IMR-90 (cell line): ENCODE data around the gene IL4. TPM values are rescaled to one million over a fixed set of nuclear protein-coding genes. Genes with fewer than 3 reads are reported as not detected.

Source experiments
- ATAC-seq: fragments of 200-7000 bp; cut with Tn5 transposase; 2 replicates; pipeline ENCODE4 v1.9.1; 2020; ENCODE audit warnings: low read depth, mild to moderate bottlenecking, moderate library complexity
- BruUV-seq: library from RNA; stranded (reverse); fragments of 400-500 nt; replicated peaks from 2 replicates; lab custom pipeline; 2021; lab: Mats Ljungman, UMichigan
- CTCF ChIA-PET: fragments of 300-600 bp; formaldehyde crosslinking; extraction: SDS; loops from one replicate; lab custom pipeline; 2021; ENCODE audit warnings: antibody characterized with exemption; lab: Yijun Ruan, JAX
- POLR2A ChIA-PET: fragments of 300-600 bp; sonication (Branson Sonifier 250); formaldehyde crosslinking; loops from one replicate; lab custom pipeline; 2022; ENCODE audit warnings: antibody characterized with exemption; ENCODE audit not compliant: unreplicated experiment; lab: Charles Lee
- DNase-seq: peaks from one replicate; pipeline ENCODE4 v3.0.0; 2013
- H2AFZ ChIP-seq: replicated peaks from 2 replicates; pipeline ENCODE3; 2013; ENCODE audit warnings: low read length, mild to moderate bottlenecking; ENCODE audit not compliant: poor library complexity
- H2AK5ac ChIP-seq: 2 replicates; pipeline ENCODE4 v1.6.1; 2013; ENCODE audit warnings: low read depth, low read length, inconsistent platforms
- H2AK9ac ChIP-seq: replicated peaks from 2 replicates; pipeline ENCODE3; 2013; ENCODE audit warnings: mild to moderate bottlenecking, low read depth, low read length, moderate library complexity; ENCODE audit not compliant: poor library complexity
- H2BK120ac ChIP-seq: 2 replicates; pipeline ENCODE4 v1.6.1; 2013; ENCODE audit warnings: low read depth, low read length, inconsistent platforms
- H2BK15ac ChIP-seq: 3 replicates; pipeline ENCODE4 v1.6.1; 2013; ENCODE audit warnings: low read depth, low read length, inconsistent platforms
- H2BK20ac ChIP-seq: 2 replicates; pipeline ENCODE4 v1.6.1; 2013; ENCODE audit warnings: low read depth, mild to moderate bottlenecking, inconsistent platforms, low read length, moderate library complexity
- H2BK5ac ChIP-seq: 2 replicates; pipeline ENCODE4 v1.6.1; 2013; ENCODE audit warnings: mild to moderate bottlenecking, low read depth, low read length, inconsistent platforms; ENCODE audit not compliant: poor library complexity, severe bottlenecking
- H3K14ac ChIP-seq: replicated peaks from 2 replicates; pipeline ENCODE4 v1.6.1; 2013; ENCODE audit warnings: low read depth, low read length, inconsistent platforms
- H3K18ac ChIP-seq: 2 replicates; pipeline ENCODE4 v1.6.1; 2013; ENCODE audit warnings: low read depth, low read length, control low read depth
- H3K23ac ChIP-seq: 2 replicates; pipeline ENCODE4 v1.6.1; 2013; ENCODE audit warnings: low read depth, low read length, inconsistent platforms
- H3K27ac ChIP-seq: 2 replicates; pipeline ENCODE4 v1.5.1; 2013; ENCODE audit warnings: mild to moderate bottlenecking, control low read depth, low read length; ENCODE audit not compliant: insufficient read depth
- H3K27me3 ChIP-seq: 2 replicates; pipeline ENCODE4 v1.6.1; 2013; ENCODE audit warnings: low read length; ENCODE audit not compliant: control insufficient read depth, insufficient read depth
- H3K36me3 ChIP-seq: 2 replicates; pipeline ENCODE4 v1.6.1; 2013; ENCODE audit warnings: low read length, mixed read lengths; ENCODE audit not compliant: control insufficient read depth, insufficient read depth
- H3K4ac ChIP-seq: 2 replicates; pipeline ENCODE4 v1.6.1; 2013; ENCODE audit warnings: low read depth, low read length, inconsistent platforms
- H3K4me1 ChIP-seq: 2 replicates; pipeline ENCODE4 v1.6.1; 2013; ENCODE audit warnings: low read length, mixed read lengths; ENCODE audit not compliant: control insufficient read depth, insufficient read depth
- H3K4me2 ChIP-seq: 2 replicates; pipeline ENCODE4 v1.6.1; 2013; ENCODE audit warnings: low read depth, mild to moderate bottlenecking, control low read depth, low read length, moderate library complexity
- H3K4me3 ChIP-seq: 2 replicates; pipeline ENCODE4 v1.5.1; 2013; ENCODE audit warnings: low read depth, mild to moderate bottlenecking, control low read depth, low read length, moderate library complexity; ENCODE audit not compliant: insufficient read depth
- H3K56ac ChIP-seq: 2 replicates; pipeline ENCODE4 v1.6.1; 2013; ENCODE audit warnings: low read length, inconsistent platforms; ENCODE audit not compliant: insufficient read depth; ENCODE audit errors: extremely low read depth
- H3K79me1 ChIP-seq, 2 experiments: 2 replicates each; pipeline ENCODE4 v1.6.1; 2013; ENCODE audit warnings: low read length in 2 of 2, inconsistent platforms in 1 of 2, low read depth in 1 of 2
- H3K9ac ChIP-seq: 2 replicates; pipeline ENCODE4 v1.6.1; 2013; ENCODE audit warnings: low read depth, low read length, control low read depth
- H3K9me1 ChIP-seq: 2 replicates; pipeline ENCODE4 v1.6.1; 2013; ENCODE audit warnings: low read length, inconsistent platforms; ENCODE audit not compliant: insufficient read depth
- H3K9me3 ChIP-seq: 2 replicates; pipeline ENCODE4 v1.6.1; 2013; ENCODE audit warnings: low read length; ENCODE audit not compliant: control insufficient read depth, insufficient read depth
- H4K20me1 ChIP-seq: 2 replicates; pipeline ENCODE4 v1.6.1; 2013; ENCODE audit warnings: low read length, inconsistent platforms; ENCODE audit not compliant: insufficient read depth
- H4K5ac ChIP-seq: 2 replicates; pipeline ENCODE4 v1.6.1; 2013; ENCODE audit warnings: mild to moderate bottlenecking, low read depth, low read length, control low read depth
- H4K8ac ChIP-seq, 2 experiments: 2 replicates each; pipeline ENCODE4 v1.6.1; 2013; ENCODE audit warnings: low read depth in 2 of 2, low read length in 2 of 2, control low read depth in 1 of 2, inconsistent platforms in 1 of 2
- H4K91ac ChIP-seq: 2 replicates; pipeline ENCODE4 v1.6.1; 2013; ENCODE audit warnings: low read depth, low read length, inconsistent platforms; ENCODE audit not compliant: insufficient read depth
- BHLHE40 ChIP-seq: fragments of 150-350 bp; IDR thresholded peaks from 2 replicates; pipeline ENCODE4 v1.6.1; 2016; ENCODE audit warnings: mild to moderate bottlenecking, low read depth, low read length
- CEBPB ChIP-seq: IDR thresholded peaks from 2 replicates; pipeline ENCODE4 v1.6.1; 2012; ENCODE audit warnings: low read depth, low read length, improper control_type of control experiment
- CHD1 ChIP-seq: IDR thresholded peaks from 2 replicates; pipeline ENCODE4 v1.6.1; 2012; ENCODE audit warnings: low read depth, low read length, improper control_type of control experiment
- FOS ChIP-seq: fragments of 150-350 bp; IDR thresholded peaks from 2 replicates; pipeline ENCODE4 v1.6.1; 2016; ENCODE audit warnings: low read depth, low read length
- MXI1 ChIP-seq: IDR thresholded peaks from 2 replicates; pipeline ENCODE4 v1.6.1; 2012; ENCODE audit warnings: low read depth, mild to moderate bottlenecking, low read length, moderate library complexity, borderline replicate concordance
- POLR2A ChIP-seq: IDR thresholded peaks from 2 replicates; pipeline ENCODE4 v1.6.1; 2012; ENCODE audit warnings: mild to moderate bottlenecking, low read depth, low read length
- RCOR1 ChIP-seq: IDR thresholded peaks from 2 replicates; pipeline ENCODE4 v1.6.1; 2012; ENCODE audit warnings: mild to moderate bottlenecking, low read length, improper control_type of control experiment; ENCODE audit not compliant: insufficient replicate concordance
- WGBS, 2 experiments: methylation state at CpG; one replicate each; pipeline versions ENCODE4 v1.1.5 to v1.1.7; 2013; ENCODE audit warnings: missing lambda C conversion rate in 2 of 2; ENCODE audit not compliant: insufficient read length in 1 of 2; ENCODE audit errors: extremely low coverage in 2 of 2; 5-methylcytosine and 5-hydroxymethylcytosine counted together
- dilution Hi-C: fragments of 300-500 bp; cut with HindIII; formaldehyde crosslinking; loops from one replicate; pipeline ENCODE4 v1.14.3; 2018; ENCODE audit warnings: low sequenced_read_pairs; ENCODE audit not compliant: unreplicated experiment
- in situ Hi-C: fragments of 300-500 bp; cut with MboI; formaldehyde crosslinking; loops from 3 replicates; pipeline ENCODE4 v1.14.3; 2019; ENCODE audit warnings: low sequenced_read_pairs, inconsistent platforms, mixed read lengths
- intact Hi-C: fragments of 100-400 bp; cut with micrococcal nuclease; formaldehyde crosslinking; loops from 2 replicates; pipeline ENCODE4 v1.10.0; 2022
- polyA plus RNA-seq, 3 experiments: library from polyadenylated mRNA; depleted of rRNA; stranded (reverse); fragments of >200 nt; gene quantifications; 2 replicates each; pipeline ENCODE4 v1.2.3, GENCODE V29; 2012; ENCODE audit warnings: low replicate concordance in 1 of 3
- total RNA-seq: library from RNA; depleted of rRNA; stranded (reverse); fragments of >200 nt; gene quantifications from 2 replicates; pipeline ENCODE4 v1.2.3, GENCODE V29; 2012
- TF ChIP-seq, protein P1 (sequence below): fragments of 150-350 bp; IDR thresholded peaks from 2 replicates; pipeline ENCODE4 v1.6.1; 2017; ENCODE audit warnings: mild to moderate bottlenecking, antibody characterized with exemption, low read length, low read depth
- TF ChIP-seq, protein P2 (sequence below): conservative IDR thresholded peaks from 2 replicates; pipeline ENCODE4 v1.5.1; 2012; ENCODE audit warnings: mild to moderate bottlenecking, low read depth, low read length, improper control_type of control experiment
- TF ChIP-seq, protein P3 (sequence below): fragments of 150-350 bp; IDR thresholded peaks from 2 replicates; pipeline ENCODE4 v1.6.1; 2016; ENCODE audit warnings: low read depth, mild to moderate bottlenecking, low read length, moderate library complexity, borderline replicate concordance

IL4 gene
- total and polyA plus RNA-seq, 2 of the 4 experiments (the other 2 are of a cell fraction): not detected

DNA sequence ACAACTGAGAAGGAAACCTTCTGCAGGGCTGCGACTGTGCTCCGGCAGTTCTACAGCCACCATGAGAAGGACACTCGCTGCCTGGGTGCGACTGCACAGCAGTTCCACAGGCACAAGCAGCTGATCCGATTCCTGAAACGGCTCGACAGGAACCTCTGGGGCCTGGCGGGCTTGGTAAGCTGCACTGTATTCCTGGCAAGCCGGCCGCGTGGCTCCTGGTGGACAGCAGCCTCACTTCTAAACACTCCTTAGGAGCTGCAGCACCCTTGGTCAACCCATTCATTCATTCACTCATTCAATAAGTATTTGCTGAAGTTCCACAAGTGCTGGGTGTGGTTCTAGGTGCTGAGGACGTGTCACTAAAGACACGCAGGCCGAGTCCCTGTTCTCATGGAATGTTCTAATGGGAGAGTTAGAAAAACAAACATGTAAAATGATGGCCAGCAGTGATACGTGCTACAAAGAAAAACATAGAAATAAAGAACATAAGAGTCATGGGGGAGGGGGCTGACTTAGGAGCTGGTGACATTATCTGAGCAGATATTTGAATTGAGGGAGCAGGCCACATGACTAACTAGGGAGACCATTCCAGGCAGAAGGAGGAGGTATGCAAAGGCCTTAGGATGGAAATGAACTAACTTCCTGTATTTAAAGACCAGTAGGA, 6.1 kb downstream of the IL4 start:
- dilution Hi-C loops: no loop called here
- H2AK9ac ChIP-seq: no peak overlapping the region
- no peak overlapping the region for H4K91ac ChIP-seq
- no TSS peak for BruUV-seq
- peak overlapping the region; percentile 22; the same call in 1 of the 2 replicates for H3K14ac ChIP-seq
- H3K4me2 ChIP-seq: no peak overlapping the region
- H3K4ac ChIP-seq: 0 out of 2 replicates have a peak overlapping the region, but pooled peaks have one; percentile 21
- CTCF ChIA-PET: no interaction called here
- TF ChIP-seq BHLHE40 (no peak), POLR2A (no peak), RCOR1 (no peak), MXI1 (no peak), CEBPB (no peak), FOS (no peak), CHD1 (no peak)
- TF ChIP-seq, protein P1, sequence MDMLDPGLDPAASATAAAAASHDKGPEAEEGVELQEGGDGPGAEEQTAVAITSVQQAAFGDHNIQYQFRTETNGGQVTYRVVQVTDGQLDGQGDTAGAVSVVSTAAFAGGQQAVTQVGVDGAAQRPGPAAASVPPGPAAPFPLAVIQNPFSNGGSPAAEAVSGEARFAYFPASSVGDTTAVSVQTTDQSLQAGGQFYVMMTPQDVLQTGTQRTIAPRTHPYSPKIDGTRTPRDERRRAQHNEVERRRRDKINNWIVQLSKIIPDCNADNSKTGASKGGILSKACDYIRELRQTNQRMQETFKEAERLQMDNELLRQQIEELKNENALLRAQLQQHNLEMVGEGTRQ: no peak
- TF ChIP-seq, protein P2, sequence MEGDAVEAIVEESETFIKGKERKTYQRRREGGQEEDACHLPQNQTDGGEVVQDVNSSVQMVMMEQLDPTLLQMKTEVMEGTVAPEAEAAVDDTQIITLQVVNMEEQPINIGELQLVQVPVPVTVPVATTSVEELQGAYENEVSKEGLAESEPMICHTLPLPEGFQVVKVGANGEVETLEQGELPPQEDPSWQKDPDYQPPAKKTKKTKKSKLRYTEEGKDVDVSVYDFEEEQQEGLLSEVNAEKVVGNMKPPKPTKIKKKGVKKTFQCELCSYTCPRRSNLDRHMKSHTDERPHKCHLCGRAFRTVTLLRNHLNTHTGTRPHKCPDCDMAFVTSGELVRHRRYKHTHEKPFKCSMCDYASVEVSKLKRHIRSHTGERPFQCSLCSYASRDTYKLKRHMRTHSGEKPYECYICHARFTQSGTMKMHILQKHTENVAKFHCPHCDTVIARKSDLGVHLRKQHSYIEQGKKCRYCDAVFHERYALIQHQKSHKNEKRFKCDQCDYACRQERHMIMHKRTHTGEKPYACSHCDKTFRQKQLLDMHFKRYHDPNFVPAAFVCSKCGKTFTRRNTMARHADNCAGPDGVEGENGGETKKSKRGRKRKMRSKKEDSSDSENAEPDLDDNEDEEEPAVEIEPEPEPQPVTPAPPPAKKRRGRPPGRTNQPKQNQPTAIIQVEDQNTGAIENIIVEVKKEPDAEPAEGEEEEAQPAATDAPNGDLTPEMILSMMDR: no peak
- TF ChIP-seq, protein P3, sequence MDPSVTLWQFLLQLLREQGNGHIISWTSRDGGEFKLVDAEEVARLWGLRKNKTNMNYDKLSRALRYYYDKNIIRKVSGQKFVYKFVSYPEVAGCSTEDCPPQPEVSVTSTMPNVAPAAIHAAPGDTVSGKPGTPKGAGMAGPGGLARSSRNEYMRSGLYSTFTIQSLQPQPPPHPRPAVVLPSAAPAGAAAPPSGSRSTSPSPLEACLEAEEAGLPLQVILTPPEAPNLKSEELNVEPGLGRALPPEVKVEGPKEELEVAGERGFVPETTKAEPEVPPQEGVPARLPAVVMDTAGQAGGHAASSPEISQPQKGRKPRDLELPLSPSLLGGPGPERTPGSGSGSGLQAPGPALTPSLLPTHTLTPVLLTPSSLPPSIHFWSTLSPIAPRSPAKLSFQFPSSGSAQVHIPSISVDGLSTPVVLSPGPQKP: no peak
- H3K27ac ChIP-seq: no peak overlapping the region
- no peak overlapping the region for H3K23ac ChIP-seq
- no peak overlapping the region for H3K9ac ChIP-seq
- H3K9me3 ChIP-seq: no peaks in the 10 kb centered on the region
- H4K8ac ChIP-seq: peak overlapping the region in 1 of 2 experiments; percentile 37; a peak in 1 of 4 replicates
- intact Hi-C loops: no loop called here
- no peak overlapping the region for H4K5ac ChIP-seq
- H3K56ac ChIP-seq: no peak overlapping the region
- WGBS, 2 experiments: 95% methylated on average over 6 of the region's 15 CpGs; no CpG with 5 or more reads in 1 of the 2 experiments
- H3K36me3 ChIP-seq: no peaks in the 10 kb centered on the region
- no peaks in the 10 kb centered on the region for H3K27me3 ChIP-seq
- H3K18ac ChIP-seq: no peak overlapping the region
- H3K4me3 ChIP-seq: no peak overlapping the region
- no peak overlapping the region for H2BK120ac ChIP-seq
- no peak overlapping the region for H2BK5ac ChIP-seq
- H3K4me1 ChIP-seq: peaks cover 11% of the 10 kb centered on the region
- H2BK20ac ChIP-seq: no peak overlapping the region
- no peaks in the 10 kb centered on the region for H4K20me1 ChIP-seq
- POLR2A ChIA-PET: no interaction called here
- H2AK5ac ChIP-seq: no peak overlapping the region; the same call in 1 of the 2 replicates
- no peaks in the 10 kb centered on the region for H3K79me1 ChIP-seq
- DNase-seq (no peak), ATAC-seq (no peak)
- no peak overlapping the region for H2BK15ac ChIP-seq
- in situ Hi-C loops: no loop called here
- H3K9me1 ChIP-seq: peaks cover 19% of the 10 kb centered on the region
- peak overlapping the region; percentile 6 for H2AFZ ChIP-seq
